ENCODE measurements around the gene PPP3CA.
"Not testable (repeated sequence)": the region's sequence is repeated elsewhere in the genome, so short reads cannot be mapped to it uniquely, and the experiment has no call there.

The PPP3CA gene

DNA sequence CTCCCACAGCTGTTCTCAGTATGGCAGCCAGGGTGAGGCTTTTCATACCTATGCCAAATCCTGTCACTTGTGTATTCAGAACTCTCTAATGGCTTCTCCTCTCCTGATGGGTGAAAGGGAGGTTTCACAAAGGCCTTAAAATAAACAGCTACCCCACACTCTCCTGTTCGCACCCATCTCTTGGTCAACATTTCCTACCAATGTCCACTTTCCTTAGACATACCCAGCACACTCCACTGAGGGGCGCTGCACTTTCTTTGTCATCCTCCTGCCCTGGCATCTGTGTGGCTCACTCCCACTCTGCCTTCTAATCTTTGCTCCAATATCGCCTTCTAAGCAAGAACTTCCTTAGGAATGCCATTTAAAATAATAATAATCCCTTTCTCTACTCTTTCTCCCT, 313.3 kb downstream of the PPP3CA start:
- DNase-seq = no peak

GRCh38 chr4:101032541-101032940, 314.8 kb downstream of the PPP3CA start:
- DNase-seq = no peak

- DNase-seq = no peak
Observed at GRCh38 chr4:101031971-101032370, 315.4 kb downstream of the PPP3CA start.

DNA sequence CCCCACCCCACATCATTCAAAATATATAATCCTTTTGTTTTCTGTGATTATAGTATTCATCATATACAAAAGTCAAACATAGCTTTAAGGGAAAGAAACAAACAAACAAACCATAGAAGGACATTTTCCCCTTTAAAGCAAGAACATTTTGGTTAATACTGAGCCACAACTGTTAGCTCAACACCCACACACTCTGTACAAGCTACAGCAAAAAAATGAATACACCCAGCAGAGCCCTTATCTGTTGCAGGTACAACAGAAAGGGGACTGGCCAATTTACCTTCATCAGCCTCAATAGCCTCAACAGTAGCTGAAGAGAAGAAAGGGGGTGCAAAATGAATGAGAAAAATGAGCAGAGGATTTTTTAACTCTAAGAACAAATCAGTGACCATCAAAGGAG, 318.4 kb downstream of the PPP3CA start:
- no peak for DNase-seq

- no peak for DNase-seq
Observed at GRCh38 chr4:101027721-101028120, 319.6 kb downstream of the PPP3CA start.

- no peak for DNase-seq
Observed at GRCh38 chr4:101025755-101026154, 321.6 kb downstream of the PPP3CA start.

GRCh38 chr4:101022151-101023024, 324.9 kb downstream of the PPP3CA start:
- DNase-seq = no peak

GRCh38 chr4:101020956-101021355, 326.4 kb downstream of the PPP3CA start:
- peak; percentile 84 for DNase-seq

GRCh38 chr4:101019941-101020401, 327.4 kb downstream of the PPP3CA start:
- peak; percentile 89 for DNase-seq

DNA sequence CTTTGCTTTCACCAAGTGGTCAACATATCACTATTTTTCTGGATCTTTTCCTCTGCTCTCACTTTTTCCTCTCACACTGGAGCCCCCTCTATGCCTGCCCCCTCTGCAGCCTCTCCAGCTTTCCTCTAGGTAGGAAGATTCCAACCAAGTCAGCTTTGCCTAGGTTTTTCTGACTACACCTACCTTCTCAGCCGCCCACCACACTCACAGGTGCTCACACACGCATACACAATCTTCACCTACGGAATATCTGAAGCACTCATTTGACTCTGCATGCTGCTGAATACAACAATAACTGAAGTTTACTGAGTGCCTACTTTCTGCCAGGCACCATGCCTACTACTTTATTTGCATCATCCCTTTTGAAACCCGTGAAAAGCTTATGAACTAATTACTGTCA, 328.0 kb downstream of the PPP3CA start:
- DNase-seq = peak; percentile 20

DNA sequence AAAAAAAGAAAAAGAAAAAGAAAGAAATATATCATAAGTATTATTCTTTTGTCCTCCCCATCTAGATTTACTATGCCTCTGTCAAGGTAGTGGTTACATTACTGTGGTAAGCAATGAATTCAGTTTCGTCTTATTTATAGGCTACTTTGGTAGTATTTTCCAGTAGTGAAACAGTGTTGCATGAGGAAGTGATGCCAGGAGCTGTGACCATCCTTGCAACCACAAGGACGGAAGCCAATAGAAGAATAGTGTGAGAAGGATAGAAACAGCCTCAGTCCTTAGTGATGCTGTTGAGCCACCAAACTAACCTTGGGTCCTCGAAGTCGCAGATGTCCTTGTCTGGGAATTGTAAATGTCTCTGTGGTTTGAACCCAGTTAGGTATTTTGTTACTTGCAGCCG, 328.5 kb downstream of the PPP3CA start:
- peak; percentile 58 for DNase-seq

DNA sequence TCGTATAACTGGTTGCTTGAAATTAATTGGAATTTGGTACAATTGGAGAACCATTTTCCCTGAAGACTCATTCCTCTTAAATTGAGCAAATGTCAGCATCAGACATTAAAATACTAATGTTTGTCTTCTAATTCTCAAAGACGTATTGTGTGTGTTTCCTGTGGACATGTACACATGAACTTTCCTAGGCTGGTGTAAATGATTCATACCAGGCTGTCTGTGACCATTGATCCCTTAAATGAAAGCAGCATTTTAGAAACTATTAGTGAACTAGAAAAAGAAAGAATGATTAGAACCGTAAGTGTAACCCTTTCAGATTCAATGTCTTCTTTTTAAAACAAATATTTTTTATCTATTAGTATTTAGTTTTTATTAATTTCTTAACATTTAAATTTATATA, 332.9 kb downstream of the PPP3CA start:
- peak; percentile 62 for DNase-seq

DNA sequence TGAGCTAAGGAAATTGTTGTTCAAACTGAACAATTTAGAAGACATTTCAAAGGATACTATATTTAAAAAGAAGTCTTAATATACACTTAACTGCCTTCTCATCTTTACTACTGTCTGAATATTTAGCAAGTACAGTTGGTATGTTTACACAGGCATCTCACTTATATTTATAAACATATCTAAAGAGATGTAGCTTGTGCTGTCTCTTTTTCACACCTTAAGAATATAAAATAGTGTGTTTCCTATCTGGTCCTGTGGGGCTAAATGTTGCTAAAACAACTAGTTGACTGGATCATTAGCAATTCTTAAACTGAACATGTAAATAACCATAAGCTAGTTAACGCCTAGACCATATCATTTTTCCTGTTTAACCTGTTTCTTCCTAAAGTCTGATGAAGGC, 336.3 kb downstream of the PPP3CA start:
- no peak for DNase-seq

DNA sequence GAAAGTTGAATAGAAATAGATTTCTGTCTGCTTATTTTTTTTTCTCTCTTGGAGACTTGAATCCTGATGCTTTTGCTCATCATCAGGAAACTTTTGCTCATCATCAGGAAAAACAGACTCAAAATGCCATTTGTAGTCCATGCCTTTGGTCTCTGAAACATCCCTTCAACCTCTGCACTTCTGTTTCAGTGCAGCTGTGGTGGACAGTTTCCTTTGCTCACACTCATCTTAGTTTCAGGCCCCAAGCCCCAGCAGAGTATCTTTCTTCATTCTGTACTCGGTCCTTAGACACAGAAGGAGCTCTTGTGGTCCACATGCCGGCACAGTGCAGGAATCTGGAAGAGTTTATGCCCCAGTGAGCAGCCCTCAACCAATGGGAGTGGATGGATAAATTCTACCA, 337.9 kb downstream of the PPP3CA start:
- no peak for DNase-seq

GRCh38 chr4:101008503-101008902, 338.8 kb downstream of the PPP3CA start:
- no peak for DNase-seq

- DNase-seq = no peak
Observed at GRCh38 chr4:101005659-101006058, 341.7 kb downstream of the PPP3CA start.

DNA sequence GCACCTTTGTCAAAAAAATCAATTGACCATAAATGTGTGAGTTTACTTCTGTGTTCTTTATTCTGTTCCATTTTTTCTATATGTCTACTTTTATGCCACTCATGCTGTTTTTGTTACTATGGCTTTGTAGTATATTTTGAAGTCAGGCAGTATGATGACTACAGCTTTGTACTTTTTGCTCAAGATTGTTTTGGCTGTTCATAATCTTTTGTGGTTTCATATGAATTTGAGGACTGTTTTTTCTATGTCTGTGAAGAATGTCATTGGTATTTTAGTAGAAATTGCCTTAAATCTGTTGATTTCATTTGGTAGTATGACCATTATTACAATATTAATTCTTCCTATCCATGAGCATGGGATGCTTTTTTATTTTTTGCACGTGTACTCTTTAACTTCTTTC, 346.8 kb downstream of the PPP3CA start:
- no peak for DNase-seq

DNA sequence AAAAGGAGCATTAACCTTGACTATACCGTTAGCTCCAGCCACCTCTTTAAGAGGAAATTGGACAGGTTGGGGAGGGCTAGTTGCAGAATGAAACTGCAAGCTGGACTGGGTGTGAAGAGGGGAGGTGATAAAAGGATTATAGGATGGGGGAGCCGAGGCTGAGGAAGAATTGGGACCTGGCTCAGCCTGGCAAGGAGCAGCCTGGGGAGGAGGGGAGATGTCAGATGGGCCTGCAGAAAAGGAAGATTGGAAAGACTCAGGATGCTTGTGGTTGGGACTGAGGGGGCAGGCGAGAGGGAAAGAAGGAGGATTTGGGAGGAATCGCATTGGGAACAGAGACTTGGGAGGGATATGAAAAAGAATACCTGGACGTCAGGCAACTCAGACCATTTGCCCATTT, 351.7 kb downstream of the PPP3CA start:
- no peak for DNase-seq

- DNase-seq = not testable (repeated sequence)
Observed at GRCh38 chr4:100995002-100995401, 352.3 kb downstream of the PPP3CA start.

- DNase-seq = not testable (repeated sequence)
Observed at GRCh38 chr4:100991332-100992069, 355.8 kb downstream of the PPP3CA start.

GRCh38 chr4:100989401-100989800, 357.9 kb downstream of the PPP3CA start:
- DNase-seq = no peak

DNA sequence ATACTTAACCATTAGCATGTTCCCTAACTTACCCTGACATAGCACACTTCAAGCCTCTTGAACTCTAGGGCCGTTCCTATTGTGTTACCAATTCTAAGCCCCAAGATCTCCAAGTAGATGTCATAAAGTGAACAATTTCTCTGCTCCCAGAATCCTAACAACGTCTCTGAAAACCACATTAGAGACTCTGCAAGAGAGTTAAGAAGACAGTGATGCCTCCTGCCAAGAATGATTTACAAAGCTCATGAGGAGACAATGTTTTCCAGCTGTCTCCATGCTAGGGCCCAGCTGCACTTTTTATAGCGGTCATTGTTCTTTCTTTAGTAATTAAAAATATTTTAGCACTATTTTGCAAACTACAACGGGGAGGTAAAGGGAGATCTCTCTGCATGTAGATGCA, 358.4 kb downstream of the PPP3CA start:
- DNase-seq = no peak

- DNase-seq = no peak
Observed at GRCh38 chr4:100986360-100986868, 360.9 kb downstream of the PPP3CA start.

GRCh38 chr4:100985576-100985975, 361.8 kb downstream of the PPP3CA start:
- no peak for DNase-seq
